Measurements from ENCODE around the gene SYVN1. TPM values are rescaled to one million over a fixed set of nuclear protein-coding genes. Genes with fewer than 3 reads are reported as not detected.

Gene SYVN1
- total and polyA plus RNA-seq, 8 donors: 47.5 to 98.2 (median 64.1) TPM

DNA sequence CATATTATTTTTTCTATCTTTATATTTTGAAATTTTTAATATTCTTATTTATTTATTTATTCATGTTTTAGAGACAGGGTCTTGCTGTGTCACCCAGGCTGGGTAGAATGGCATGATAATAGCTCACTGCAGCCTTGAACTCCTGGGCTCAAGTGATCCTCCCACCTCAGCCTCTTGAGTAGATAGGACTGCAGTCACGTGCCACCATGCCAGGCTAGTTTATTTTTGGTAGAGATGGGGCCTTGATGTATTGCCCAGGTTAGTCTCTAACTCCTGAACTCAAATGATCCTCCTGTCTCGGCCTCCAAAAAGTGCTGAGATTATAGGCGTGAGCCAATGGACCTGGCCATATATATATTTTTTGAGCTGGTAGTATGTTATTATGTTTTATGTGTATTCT lies 33.3 kb upstream of the SYVN1 start:
- Histone ChIP-seq H3K9me3 (no peaks in the 10 kb centered on the region), H3K27me3 (no peaks in the 10 kb centered on the region), H3K4me3 (no peak overlapping the region), H3K4me1 (no peaks in the 10 kb centered on the region), H3K36me3 (no peaks in the 10 kb centered on the region), H3K27ac (no peak overlapping the region)
- DNase-seq (no peak), FAIRE-seq (no peak), ATAC-seq (no peak)
- WGBS, 2 donors: 79 to 81% methylated on average over 3 of the region's 3 CpGs
- TF ChIP-seq, protein P1, sequence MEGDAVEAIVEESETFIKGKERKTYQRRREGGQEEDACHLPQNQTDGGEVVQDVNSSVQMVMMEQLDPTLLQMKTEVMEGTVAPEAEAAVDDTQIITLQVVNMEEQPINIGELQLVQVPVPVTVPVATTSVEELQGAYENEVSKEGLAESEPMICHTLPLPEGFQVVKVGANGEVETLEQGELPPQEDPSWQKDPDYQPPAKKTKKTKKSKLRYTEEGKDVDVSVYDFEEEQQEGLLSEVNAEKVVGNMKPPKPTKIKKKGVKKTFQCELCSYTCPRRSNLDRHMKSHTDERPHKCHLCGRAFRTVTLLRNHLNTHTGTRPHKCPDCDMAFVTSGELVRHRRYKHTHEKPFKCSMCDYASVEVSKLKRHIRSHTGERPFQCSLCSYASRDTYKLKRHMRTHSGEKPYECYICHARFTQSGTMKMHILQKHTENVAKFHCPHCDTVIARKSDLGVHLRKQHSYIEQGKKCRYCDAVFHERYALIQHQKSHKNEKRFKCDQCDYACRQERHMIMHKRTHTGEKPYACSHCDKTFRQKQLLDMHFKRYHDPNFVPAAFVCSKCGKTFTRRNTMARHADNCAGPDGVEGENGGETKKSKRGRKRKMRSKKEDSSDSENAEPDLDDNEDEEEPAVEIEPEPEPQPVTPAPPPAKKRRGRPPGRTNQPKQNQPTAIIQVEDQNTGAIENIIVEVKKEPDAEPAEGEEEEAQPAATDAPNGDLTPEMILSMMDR (IDR thresholded peaks at IDR 0.05): no peak
- intact Hi-C loops (cut with DNase I): no loop called here

DNA sequence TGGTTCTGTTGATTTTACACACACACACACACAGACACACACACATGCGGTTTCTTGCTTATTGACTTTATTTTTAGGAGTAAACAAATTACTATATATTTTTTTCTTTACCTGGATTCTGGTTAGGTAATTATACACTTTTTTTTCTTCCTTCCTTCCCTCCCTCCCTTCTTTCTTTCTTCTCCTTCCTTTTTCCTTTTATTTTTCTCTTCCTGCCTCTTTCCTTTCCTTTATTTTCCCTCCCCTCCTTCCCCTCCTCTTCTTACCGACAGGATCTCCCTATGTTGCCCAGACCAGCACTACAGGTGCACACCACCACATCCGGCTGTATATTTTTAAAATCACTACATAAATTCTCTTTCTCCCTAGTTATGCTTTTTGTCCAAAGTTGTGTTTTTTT lies 32.6 kb upstream of the SYVN1 start:
- Histone ChIP-seq H3K4me3 (no peak overlapping the region), H3K27ac (no peak overlapping the region), H3K36me3 (no peaks in the 10 kb centered on the region), H3K27me3 (no peaks in the 10 kb centered on the region), H3K9me3 (no peaks in the 10 kb centered on the region), H3K4me1 (no peaks in the 10 kb centered on the region)
- TF ChIP-seq, protein P1 (IDR thresholded peaks at IDR 0.05): no peak
- ATAC-seq: no peak
- intact Hi-C loops (cut with DNase I): no loop called here
- DNase-seq: no peak
- WGBS, 2 donors: 68 to 72% methylated on average over 3 of the region's 3 CpGs
- no peak for FAIRE-seq

DNA sequence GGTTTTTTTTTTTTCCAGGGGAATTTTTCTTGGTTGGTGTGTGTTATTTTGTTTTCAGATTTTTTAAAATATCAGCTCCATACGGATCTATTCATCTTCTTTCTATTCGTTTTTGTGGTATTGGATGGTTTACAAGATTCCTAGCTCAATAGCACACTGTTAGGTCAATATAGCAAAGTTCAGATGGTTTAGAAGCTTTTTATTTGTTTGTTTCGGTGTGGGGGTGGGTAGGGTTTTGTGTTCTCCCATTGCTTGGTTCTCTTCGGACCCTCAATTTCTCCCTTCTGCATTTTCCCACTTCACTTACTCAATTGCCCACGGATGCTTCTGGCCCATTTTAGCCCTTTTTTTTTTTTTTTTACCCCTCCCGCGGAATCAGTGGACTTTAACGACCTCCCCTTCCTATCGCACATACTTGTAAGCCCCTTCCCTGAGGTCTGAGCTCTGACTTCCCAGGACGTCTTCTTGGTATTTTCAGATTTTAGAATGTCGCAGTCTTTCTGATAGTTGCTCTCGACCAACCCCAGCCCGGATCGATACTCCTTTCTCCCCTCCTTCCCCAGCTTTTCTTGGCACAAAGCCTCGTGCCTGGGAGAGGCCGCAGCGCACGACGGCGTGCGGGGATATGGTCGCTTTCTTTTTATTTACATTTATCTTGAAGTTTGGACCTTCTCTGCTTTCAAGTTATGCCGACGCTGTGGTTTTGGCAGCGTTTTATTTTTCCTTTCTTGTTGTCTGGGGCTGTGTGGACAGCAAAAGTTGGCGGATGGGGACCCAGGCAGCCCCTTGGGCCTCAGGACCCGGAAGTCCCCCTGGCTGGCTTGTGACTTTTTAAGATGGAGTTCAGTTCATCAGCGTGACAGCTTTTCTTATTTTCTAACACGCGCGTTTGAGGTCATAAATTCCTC lies 31.3 kb upstream of the SYVN1 start:
- 25 to 33% methylated on average over 31 of the region's 31 CpGs for WGBS, 2 donors
- Histone ChIP-seq H3K36me3 (no peaks in the 10 kb centered on the region), H3K4me1 (no peaks in the 10 kb centered on the region), H3K27ac (peak overlapping the region in 2 of 4 donors; percentile 1 to 33), H3K9me3 (no peaks in the 10 kb centered on the region), H3K27me3 (no peaks in the 10 kb centered on the region), H3K4me3 (peak overlapping the region in 3 of 4 donors; percentile 5 to 21 (median 14))
- ATAC-seq (peak; percentile 44 to 69 (median 65)), DNase-seq (no peak), FAIRE-seq (no peak)
- TF ChIP-seq, protein P1 (IDR thresholded peaks at IDR 0.05): no peak
- intact Hi-C loops (cut with DNase I): no loop called here

DNA sequence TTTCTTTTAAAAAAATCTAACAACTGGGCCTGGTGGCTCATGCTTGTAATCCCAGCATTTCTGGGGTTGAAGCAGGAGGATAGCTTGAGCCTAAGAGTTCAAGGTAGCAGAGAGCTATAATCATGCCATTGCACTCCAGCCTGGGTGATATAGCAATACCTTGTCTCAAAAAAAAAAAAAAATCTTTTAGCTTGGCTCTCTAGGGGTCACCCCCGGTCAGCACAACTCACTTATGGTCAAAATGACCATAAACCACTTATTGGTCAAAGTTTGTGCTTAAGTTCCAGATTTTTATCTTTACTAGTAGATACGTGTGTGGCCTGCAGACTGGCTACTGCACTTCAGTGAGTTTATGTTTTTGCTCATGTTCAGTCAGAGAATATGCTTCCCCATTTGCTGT lies 29.4 kb upstream of the SYVN1 start:
- TF ChIP-seq, protein P1 (IDR thresholded peaks at IDR 0.05): no peak
- intact Hi-C loops (cut with DNase I): no loop called here
- FAIRE-seq (no peak), DNase-seq (no peak), ATAC-seq (no peak)
- Histone ChIP-seq H3K36me3 (no peaks in the 10 kb centered on the region), H3K27me3 (no peaks in the 10 kb centered on the region), H3K4me1 (no peaks in the 10 kb centered on the region), H3K4me3 (no peak overlapping the region), H3K27ac (no peak overlapping the region), H3K9me3 (no peaks in the 10 kb centered on the region)
- 91 to 93% methylated on average over 2 of the region's 2 CpGs for WGBS, 2 donors

DNA sequence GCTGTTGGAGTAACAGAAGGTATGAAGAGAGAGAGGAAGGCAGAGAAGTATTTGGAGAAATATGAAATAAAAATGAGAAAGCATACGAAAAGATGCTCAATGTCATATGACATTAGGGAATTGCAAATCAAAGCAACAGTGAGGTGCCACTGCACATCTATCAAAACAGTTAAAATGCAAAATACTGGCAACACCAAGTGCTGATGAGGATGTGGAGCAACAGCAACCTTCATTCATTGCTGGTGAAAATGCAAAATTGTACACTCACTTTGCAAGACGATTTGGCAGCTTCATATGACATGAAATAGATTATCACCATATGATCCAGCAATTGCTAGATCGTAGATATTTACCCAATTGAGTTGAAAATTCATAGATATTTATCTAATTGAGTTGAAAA lies 26.3 kb upstream of the SYVN1 start:
- Histone ChIP-seq H3K36me3 (no peaks in the 10 kb centered on the region), H3K4me3 (no peak overlapping the region), H3K27me3 (no peaks in the 10 kb centered on the region), H3K4me1 (no peaks in the 10 kb centered on the region), H3K27ac (no peak overlapping the region), H3K9me3 (no peaks in the 10 kb centered on the region)
- intact Hi-C loops (cut with DNase I): no loop called here
- no peak for DNase-seq
- TF ChIP-seq, protein P1 (IDR thresholded peaks at IDR 0.05): no peak
- ATAC-seq: no peak
- WGBS, 2 donors: 67 to 75% methylated on average over 3 of the region's 3 CpGs
- FAIRE-seq: no peak
